ENCODE results near the gene STK11.
A peak's percentile ranks its signal among the peaks of the same experiment; 100 is the strongest.

STK11 gene

GRCh38 chr19:1270213-1270853 lies 64.8 kb downstream of the STK11 start:
- H3K4me1 ChIP-seq = peaks cover 10 to 86% (median 85%) of the 10 kb centered on the region in 4 donors
- H3K4me3 ChIP-seq = peak overlapping the region; percentile 73 to 82
- TF ChIP-seq CTCF (IDR thresholded peaks at IDR 0.05) = no peak
- H3K9me3 ChIP-seq = no peaks in the 10 kb centered on the region
- intact Hi-C loops (cut with DNase I; ENCODE audit: low total_unique reads) = no loop called here
- peak overlapping the region; percentile 91 to 100 for H3K27ac ChIP-seq
- H3K36me3 ChIP-seq = peaks cover 42 to 44% (median 44%) of the 10 kb centered on the region in 3 donors
- DNase-seq = no peak
- no peaks in the 10 kb centered on the region for H3K27me3 ChIP-seq

GRCh38 chr19:1270854-1271527 lies 65.4 kb downstream of the STK11 start:
- DNase-seq = no peak
- H3K4me1 ChIP-seq = peaks cover 10 to 81% (median 79%) of the 10 kb centered on the region in 4 donors
- intact Hi-C loops (cut with DNase I; ENCODE audit: low total_unique reads) = no loop called here
- no peaks in the 10 kb centered on the region for H3K27me3 ChIP-seq
- H3K36me3 ChIP-seq = peaks cover 42 to 44% (median 44%) of the 10 kb centered on the region in 3 donors
- H3K4me3 ChIP-seq = peak overlapping the region; percentile 73 to 82
- TF ChIP-seq CTCF (IDR thresholded peaks at IDR 0.05) = no peak
- H3K27ac ChIP-seq = peak overlapping the region; percentile 91 to 100
- H3K9me3 ChIP-seq = no peaks in the 10 kb centered on the region

- Histone ChIP-seq H3K27ac (peak overlapping the region; percentile 91 to 100), H3K4me3 (peak overlapping the region; percentile 73 to 82), H3K27me3 (no peaks in the 10 kb centered on the region), H3K4me1 (peaks cover 16 to 81% (median 79%) of the 10 kb centered on the region in 4 donors), H3K36me3 (peaks cover 42 to 46% (median 44%) of the 10 kb centered on the region in 3 donors), H3K9me3 (no peaks in the 10 kb centered on the region)
- TF ChIP-seq CTCF (IDR thresholded peaks at IDR 0.05) = no peak
- DNase-seq = no peak
- intact Hi-C loops (cut with DNase I; ENCODE audit: low total_unique reads) = no loop called here
Measured at GRCh38 chr19:1271528-1272422, 66.2 kb downstream of the STK11 start.

- H3K36me3 ChIP-seq = peaks cover 42 to 54% (median 44%) of the 10 kb centered on the region in 3 donors
- no peak for TF ChIP-seq CTCF (IDR thresholded peaks at IDR 0.05)
- H3K9me3 ChIP-seq = no peaks in the 10 kb centered on the region
- H3K4me1 ChIP-seq = peaks cover 13 to 77% (median 72%) of the 10 kb centered on the region in 4 donors
- H3K4me3 ChIP-seq = peak overlapping the region in 1 of 2 donors; percentile 82
- no peak for DNase-seq
- H3K27me3 ChIP-seq = no peaks in the 10 kb centered on the region
- H3K27ac ChIP-seq = peak overlapping the region; percentile 91 to 100
- intact Hi-C loops (cut with DNase I; ENCODE audit: low total_unique reads) = no loop called here
Measured at GRCh38 chr19:1272423-1273262, 67.1 kb downstream of the STK11 start.
